SH-SY5Y (cell line): ENCODE measurements around the gene COTL1.

Experiments
- GATA2 ChIP-seq: IDR thresholded peaks from 2 replicates; pipeline ENCODE4 v1.6.1; 2011; ENCODE audit warnings: mild to moderate bottlenecking, low read depth, low read length
- GATA3 ChIP-seq: IDR thresholded peaks from 2 replicates; pipeline ENCODE4 v1.6.1; 2011; ENCODE audit warnings: low read depth, mild to moderate bottlenecking, low read length, moderate library complexity

GRCh38 chr16:84554627-84555328, 63.1 kb downstream of the COTL1 start:
- TF ChIP-seq GATA2 (no peak), GATA3 (no peak)
